HG03460 (cell line): ENCODE measurements around the gene NDUFV2.
"Not testable (repeated sequence)": the region's sequence is repeated elsewhere in the genome, so short reads cannot be mapped to it uniquely, and the experiment has no call there.

Experiments used
- ATAC-seq: cut with Tn5 transposase; IDR thresholded peaks from one replicate; pipeline ENCODE4 v1.9.1; 2021; ENCODE audit not compliant: unreplicated experiment

Gene NDUFV2

GRCh38 chr18:9088727-9089126 is 13.8 kb upstream of the NDUFV2 start:
- not testable (repeated sequence) for ATAC-seq

DNA sequence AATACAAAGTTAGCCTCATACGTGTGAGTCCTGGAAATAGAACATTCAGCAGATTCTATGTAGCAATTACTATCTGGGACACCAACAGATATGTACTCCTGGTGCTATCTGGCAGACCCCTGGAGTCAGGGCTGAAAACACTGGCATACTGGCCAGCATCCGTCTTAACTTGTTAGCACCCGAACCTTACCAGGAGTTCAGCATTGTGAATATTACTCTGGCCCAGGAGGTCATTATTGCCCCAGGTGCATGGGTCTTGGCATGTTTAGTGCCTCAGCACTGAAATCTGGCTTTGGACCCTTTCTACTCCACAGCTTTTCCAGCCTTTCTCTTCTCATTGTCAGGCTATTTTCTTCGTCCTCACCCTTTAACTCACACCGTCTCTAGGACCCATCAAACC is 11.9 kb upstream of the NDUFV2 start:
- ATAC-seq: no peak

DNA sequence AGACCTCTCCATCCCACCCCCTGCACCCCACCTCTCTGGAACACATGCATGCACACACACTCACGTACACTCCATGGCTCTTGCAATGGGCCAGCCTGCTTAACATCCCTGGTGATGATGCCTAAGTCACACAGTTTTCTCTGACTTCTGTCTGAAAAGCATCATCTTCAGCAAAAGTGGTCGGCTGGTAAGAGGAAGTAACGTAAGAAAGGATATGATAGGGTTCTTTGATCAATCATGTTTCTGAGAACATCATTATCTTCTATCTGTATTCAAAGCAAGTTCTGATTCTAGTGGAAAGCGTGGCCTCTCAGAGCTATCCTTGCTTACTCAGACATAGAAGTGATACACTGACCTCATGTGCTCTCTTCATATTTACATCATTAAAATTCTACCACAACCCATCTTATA is 11.4 kb upstream of the NDUFV2 start:
- no peak for ATAC-seq

GRCh38 chr18:9092665-9093064 is 9.8 kb upstream of the NDUFV2 start:
- no peak for ATAC-seq

GRCh38 chr18:9093109-9093508 is 9.4 kb upstream of the NDUFV2 start:
- not testable (repeated sequence) for ATAC-seq

DNA sequence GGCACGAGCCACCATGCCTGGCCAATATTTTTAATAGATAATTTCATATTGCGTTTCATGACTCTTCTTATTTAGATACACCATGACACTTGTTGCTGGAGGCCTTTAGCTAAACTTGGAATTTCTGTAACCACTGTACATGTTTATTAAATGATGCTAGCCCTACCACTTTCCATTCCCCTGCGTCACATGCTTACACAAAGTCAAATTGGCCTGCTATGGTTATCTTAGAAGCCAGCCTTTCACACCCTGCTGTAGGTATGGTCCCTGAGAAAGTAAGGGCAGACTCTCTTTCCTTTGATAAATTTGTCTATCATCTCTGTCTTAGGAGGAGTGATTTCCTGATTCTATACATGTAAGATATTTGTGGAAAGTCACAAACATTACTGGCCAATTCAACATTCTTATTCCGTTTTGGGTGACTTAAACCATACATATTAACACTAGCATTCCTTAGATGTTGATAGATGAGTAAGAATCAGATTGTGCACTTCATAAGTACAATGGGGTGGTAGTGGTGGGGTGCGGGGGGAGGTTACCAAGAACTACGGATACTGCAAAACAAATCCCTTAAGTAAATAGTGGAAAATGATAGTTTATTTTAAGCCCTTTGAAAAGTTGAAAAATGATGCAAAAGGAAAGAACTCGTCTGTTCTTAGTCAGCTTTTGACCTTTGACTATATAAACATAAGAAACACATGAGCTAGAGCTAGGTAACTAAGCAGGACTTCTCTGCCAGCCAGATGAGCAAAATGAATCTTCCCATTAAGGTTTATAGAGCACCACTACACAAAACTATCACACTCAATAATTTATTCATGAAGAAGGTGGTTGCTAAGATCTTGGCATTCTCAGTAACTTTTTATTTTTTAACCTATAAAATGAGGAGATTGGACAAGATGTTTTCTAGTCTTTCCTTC is 7.9 kb upstream of the NDUFV2 start:
- no peak for ATAC-seq

DNA sequence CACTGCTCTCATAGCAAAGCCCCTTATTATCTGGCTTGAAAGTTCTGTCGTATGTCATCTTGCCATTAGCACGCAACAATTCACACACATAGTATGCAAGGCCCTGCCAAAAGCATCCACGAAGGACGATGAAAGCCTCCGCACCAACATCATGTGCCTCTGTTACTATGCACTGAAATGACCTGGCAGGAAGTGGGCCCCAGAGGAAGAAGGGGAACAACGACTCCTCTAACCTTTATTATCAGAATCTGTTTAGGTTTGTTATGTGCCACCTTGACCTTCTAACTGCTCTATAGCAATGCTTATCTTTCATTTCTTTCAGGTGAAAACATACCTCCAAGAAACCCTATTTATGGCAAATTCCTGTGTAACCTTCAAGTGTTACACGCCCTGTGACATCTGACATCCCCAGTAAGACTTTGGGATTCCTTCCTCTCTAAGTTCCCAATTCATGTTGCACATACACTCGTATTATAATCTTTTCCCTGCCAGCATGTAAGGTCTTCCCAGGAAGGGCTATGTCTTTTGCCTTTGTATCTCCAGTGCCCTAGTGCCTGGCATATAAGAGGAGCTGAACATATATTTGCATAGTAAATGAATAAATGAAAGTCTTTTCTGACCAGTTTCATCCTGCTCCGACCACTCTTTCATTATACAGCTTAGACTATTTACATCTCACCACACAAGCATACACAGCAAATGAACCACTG is 7.0 kb upstream of the NDUFV2 start:
- ATAC-seq: peak; percentile 89

GRCh38 chr18:9096007-9096371 is 6.5 kb upstream of the NDUFV2 start:
- ATAC-seq: no peak

DNA sequence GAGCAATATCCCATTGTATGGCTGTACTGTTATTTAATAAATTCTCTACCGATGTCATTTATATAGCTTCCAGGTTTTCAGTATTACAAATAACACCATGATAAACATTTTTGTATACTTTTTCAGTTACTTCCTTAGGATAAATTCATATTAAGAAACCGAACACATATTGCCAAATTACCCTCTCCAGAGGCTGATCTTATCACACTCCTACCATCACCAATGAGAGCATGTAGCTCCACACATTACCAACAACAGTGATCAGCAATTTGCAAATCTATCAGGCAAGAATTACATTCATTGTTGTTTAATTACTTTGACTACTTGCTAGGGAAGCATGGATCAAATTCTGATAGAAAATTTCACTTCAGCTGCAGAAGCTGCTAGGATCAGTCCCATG is 5.8 kb upstream of the NDUFV2 start:
- ATAC-seq: no peak

GRCh38 chr18:9097349-9097748 is 5.2 kb upstream of the NDUFV2 start:
- ATAC-seq: no peak

DNA sequence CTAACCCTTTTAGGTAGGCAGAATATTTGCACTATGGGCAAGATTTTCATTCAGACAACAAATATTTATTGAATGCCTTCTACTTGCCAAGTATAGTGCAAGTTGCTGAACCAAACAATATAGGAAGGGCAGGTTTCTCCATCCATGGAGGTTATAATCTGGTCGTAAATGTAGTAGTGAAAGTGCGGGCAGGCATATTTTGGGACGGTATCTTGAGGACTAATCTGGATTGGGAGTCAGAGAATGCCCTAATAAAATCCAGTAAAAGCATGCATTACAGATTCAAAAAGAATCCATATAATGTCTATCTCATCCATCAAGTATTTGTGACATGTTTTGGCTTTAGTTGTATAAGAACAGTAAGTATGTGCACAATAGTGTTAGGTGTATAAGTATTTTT is 1.7 kb upstream of the NDUFV2 start:
- no peak for ATAC-seq

DNA sequence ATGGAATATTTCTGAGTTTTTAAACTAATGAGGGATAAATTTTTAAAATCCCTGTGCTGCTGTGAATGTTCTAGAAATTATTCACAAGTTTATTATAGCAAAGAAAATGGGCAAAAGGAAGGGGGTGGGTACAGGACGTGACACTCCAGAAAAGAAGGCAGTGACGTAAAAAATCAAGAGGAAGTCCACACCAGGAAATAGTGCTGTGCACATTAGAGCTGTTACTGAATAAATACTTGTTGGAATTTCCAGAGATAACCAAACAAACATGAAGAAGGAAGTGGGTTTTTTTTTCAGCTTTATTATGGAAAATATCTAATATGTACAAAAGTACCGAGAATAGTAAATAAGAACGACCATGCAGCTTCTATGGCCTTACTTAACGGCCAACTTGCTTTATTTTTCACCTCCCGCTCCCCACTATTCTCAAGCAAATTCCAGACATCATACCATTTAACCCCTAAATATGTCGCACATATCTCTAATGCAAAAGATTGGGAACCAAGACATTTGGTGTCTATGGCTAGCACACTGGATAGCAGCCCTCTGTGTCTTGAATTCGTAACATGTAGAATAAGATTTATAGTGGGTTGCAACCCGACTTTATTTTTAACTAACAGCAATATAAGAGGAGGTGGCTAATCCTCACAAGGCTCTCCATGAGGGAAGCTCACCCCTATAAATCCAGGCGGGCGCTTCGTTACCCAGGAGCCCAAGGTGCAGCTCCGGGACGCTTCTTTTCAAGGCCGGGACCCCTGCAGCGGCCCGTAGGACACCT is 580 bp upstream of the NDUFV2 start:
- ATAC-seq: peak; percentile 7

DNA sequence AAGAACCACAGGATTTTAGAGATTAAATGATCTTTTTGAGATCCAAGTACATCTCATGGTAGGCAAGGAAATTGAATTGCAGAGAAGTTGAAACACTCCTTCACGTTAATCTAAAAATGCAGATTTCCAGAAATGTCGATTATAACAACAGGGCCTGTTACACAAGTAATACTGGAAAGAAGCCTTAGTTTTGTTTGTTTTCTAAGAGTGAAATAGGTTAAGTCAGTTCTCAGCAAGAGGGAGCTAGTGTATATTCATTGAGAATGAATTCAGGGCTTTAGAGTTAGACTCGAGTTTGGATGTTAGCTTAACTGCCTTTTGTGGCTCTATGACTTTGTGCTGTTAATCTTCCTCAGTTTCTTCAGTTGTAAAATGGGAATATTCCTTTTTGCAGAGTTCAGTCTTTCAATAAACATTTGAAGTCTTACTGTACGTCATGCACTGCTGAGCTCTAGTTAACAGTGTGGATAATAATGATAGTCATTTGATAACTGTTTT is 926 bp downstream of the NDUFV2 start:
- ATAC-seq: no peak

- no peak for ATAC-seq
These were observed 1.9 kb downstream of the NDUFV2 start for GRCh38 chr18:9104244-9104901.

DNA sequence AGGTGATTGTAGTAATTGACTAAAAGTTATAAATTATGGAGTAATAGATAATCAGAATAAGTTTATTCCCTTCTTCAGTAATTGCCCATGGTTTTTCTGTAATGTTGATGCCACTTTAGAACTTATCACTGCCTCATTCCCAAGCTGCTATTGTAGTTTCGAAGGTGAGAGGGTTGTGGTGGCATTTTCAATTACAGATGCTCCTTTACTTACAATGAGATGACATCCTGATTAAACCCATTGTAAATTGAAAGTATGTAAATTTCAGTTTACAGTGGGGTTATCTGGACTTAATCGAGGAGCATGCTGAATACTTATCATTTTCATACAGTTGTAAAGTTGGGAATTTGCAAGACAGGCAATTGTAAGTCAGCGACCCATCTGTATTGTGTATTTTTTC is 2.9 kb downstream of the NDUFV2 start:
- no peak for ATAC-seq

GRCh38 chr18:9106094-9106493 is 3.6 kb downstream of the NDUFV2 start:
- no peak for ATAC-seq

GRCh38 chr18:9106800-9107584 is 4.5 kb downstream of the NDUFV2 start:
- no peak for ATAC-seq

DNA sequence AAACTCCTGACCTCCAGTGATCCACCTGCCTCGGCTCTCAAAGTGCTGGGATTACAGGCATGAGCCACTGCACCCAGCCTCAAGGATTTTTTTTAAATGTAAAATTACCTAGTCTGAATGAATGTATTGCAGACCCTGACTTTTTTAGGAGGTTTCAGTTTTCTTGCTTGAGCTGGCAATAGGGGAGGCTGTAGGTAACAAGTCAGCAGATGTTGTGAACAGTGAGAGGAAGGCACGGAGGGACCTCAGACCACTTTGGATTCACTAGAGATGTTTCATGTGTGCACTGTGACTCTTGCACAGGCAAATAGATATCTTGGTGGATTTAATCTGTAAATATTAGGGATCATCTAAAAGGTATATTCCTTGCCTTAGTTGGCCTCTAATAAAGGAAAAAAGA is 6.4 kb downstream of the NDUFV2 start:
- ATAC-seq: no peak

DNA sequence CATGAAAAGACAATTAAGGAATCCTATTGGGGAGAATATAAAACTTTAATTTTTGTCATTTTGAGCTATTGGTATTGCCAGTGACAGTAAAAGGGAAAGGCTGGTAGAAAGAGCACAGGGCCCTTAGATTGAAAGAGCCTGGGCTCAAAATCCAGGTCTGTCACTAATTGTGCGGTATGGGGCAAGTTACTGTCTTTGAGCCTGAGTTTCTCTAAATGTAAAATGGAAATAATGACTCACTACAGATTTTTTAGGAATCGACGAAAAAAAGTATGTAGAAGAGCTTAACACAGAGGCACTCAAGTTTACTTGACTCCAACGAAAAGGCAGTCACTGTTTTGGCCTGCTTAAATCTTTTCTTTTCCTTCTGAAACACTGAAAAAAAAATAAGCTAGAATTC is 7.0 kb downstream of the NDUFV2 start:
- ATAC-seq: no peak
